ENCODE data around the gene PTGDS.

The PTGDS gene

DNA sequence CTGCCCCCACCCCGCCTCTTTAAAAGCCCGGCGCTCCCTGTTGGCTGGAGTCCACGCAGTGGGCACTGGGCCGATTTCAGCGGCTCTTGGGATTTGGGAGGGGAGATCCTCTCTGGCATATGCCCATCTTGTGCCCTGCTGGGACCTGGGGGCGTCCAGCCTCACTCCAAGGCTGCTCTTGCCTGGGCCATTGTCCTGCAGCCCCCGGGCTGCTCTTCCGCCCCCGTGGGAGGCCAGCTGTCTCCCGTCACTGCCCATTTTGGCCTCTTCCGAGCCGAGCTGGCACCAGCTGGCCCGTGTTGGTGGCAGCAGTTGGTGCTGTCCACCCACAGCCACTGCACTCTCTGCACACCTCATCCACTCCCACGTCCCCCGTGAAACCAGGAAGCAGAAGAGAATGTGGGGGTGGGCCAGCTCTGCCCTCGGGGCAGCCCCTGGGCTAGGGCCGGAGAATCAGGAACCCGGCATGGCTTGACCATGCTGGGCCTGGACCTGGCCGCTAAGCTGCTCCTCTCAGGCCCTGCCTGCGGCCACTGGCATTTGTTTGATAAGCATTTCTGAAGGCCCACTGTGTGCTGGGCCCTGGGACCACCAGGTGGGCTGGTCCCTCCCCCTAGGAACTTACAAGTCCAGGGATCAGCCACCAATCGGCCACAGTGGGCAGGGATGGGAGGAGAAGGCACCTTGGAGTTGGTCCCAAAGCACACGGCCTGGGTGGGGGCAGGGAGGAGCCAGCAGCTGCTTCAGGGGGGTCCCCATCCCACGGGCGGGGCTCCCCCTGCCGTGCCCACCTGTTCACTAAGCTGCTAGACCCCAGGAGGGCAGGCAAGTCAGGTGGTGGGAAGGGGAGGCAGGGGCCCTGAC, 30.0 kb upstream of the PTGDS start:
- no peak for FAIRE-seq
- DNase-seq (ENCODE audit: insufficient read length) = no peak
- TF ChIP-seq TAF1 (IDR thresholded peaks at IDR 0.05; ENCODE audit: borderline replicate concordance, low read depth, low read length) = no peak
- no peak for TF ChIP-seq POLR2AphosphoS5 (IDR thresholded peaks at IDR 0.05; ENCODE audit: low read depth, low read length)
- no peak for TF ChIP-seq POLR2A (IDR thresholded peaks at IDR 0.05; ENCODE audit: low read depth, low read length)

- no peak for TF ChIP-seq TAF1 (IDR thresholded peaks at IDR 0.05; ENCODE audit: borderline replicate concordance, low read depth, low read length)
- no peak for TF ChIP-seq POLR2A (IDR thresholded peaks at IDR 0.05; ENCODE audit: low read depth, low read length)
- no peak for TF ChIP-seq POLR2AphosphoS5 (IDR thresholded peaks at IDR 0.05; ENCODE audit: low read depth, low read length)
- peak; percentile 33 for FAIRE-seq
- DNase-seq (ENCODE audit: insufficient read length) = no peak
Observed at GRCh38 chr9:136947955-136948510, 29.3 kb upstream of the PTGDS start.

GRCh38 chr9:136949239-136949816, 28.0 kb upstream of the PTGDS start:
- no peak for TF ChIP-seq POLR2AphosphoS5 (IDR thresholded peaks at IDR 0.05; ENCODE audit: low read depth, low read length)
- TF ChIP-seq POLR2A (IDR thresholded peaks at IDR 0.05; ENCODE audit: low read depth, low read length) = no peak
- TF ChIP-seq TAF1 (IDR thresholded peaks at IDR 0.05; ENCODE audit: borderline replicate concordance, low read depth, low read length) = no peak
- FAIRE-seq (no peak), DNase-seq (ENCODE audit: insufficient read length) (no peak)

DNA sequence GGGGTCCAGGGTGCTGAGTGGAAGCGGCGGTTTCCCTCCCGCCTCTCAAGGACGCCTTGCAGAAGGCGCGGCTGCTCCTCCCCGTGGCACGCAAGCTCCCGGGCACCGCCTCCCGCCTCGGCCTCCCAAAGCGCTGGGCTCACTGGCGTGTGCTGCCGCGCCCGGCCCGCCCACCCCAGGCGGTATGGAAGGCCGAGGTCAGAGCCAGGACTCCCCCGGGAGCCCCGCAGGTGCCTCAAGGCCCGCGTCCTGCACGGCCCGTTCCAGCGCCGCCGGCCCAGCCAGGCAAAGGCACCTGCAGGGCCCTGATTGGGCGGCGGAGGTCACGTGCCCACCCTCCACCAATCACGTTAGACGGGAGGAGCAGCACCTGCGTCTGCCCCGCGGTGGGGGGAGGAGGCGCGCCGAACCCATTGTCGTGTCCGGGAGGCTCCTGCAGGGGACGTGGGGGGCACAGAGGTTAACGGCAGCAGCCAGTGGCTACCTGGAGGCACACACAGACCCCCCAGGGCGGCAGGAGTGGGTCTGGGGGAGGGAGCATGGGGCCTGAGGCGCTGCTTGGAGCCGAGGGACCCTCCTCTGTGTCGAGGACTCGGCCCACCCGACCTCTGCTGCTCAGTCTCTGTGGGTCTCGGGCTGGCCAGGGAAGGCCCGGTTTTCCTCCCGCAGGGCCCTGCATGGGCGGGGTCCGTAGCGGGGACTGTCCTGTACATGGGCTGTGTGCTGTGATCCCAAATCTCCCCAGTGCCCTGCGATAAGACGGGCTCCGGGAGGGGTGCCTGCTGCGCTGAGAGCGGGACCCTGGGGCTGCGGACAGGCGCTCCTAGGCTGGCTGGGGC, 27.3 kb upstream of the PTGDS start:
- TF ChIP-seq POLR2AphosphoS5 (IDR thresholded peaks at IDR 0.05; ENCODE audit: low read depth, low read length) (0 out of 2 replicates have a peak, but pooled peaks have one; percentile 30), POLR2A (IDR thresholded peaks at IDR 0.05; ENCODE audit: low read depth, low read length) (peak; percentile 77; the same call in 1 of the 2 replicates), TAF1 (IDR thresholded peaks at IDR 0.05; ENCODE audit: borderline replicate concordance, low read depth, low read length) (no peak)
- DNase-seq (ENCODE audit: insufficient read length) = peak; percentile 100
- FAIRE-seq = peak; percentile 100

- no peak for DNase-seq (ENCODE audit: insufficient read length)
- FAIRE-seq = peak; percentile 9
- TF ChIP-seq POLR2A (IDR thresholded peaks at IDR 0.05; ENCODE audit: low read depth, low read length) = no peak
- no peak for TF ChIP-seq POLR2AphosphoS5 (IDR thresholded peaks at IDR 0.05; ENCODE audit: low read depth, low read length)
- TF ChIP-seq TAF1 (IDR thresholded peaks at IDR 0.05; ENCODE audit: borderline replicate concordance, low read depth, low read length) = no peak
Observed at GRCh38 chr9:136950656-136951276, 26.5 kb upstream of the PTGDS start.

DNA sequence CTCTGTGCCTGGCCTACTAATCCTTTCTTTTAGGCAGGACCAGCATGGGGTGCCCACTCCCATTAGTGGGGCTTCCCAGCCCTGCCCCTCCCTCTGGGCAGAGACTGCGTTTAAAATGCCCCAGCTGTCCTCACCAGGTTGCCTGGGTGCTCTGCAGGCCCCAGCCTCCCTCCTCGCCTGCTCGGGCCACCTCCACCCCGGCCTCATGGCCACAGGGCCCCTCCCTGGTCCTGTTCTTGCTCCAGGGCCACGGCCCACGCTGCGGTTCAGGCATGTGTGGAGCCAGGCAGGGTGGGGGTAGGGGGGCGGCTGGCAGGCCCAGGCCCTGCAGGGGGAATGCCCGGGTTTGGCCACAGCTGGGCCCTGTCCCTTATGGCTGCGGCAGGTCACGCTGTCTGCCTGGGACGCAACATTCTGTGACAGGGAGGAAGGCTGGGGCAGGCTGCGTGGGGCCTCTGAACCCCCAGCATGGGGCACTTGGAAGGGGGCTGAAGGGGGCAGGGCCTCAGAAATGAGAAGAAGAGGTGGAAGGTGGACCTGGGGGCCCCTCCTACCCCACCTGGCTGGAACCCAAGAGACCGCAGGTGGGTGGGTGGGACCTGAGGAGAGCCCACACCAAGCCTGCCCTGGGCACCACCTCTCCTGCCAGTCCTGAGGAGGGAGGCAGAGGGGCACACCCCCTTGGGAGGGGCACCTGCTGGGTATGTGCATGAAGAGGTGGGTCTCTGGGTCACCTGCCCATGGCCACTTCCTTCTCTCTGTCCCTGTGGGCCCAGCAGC, 25.6 kb upstream of the PTGDS start, which contains the start of gene LCN12:
Gene LCN12 (plus strand): TSS at position 733 of the 780 bp plus-strand sequence. CDS start 55 bp downstream, outside the sequence.
- TF ChIP-seq TAF1 (IDR thresholded peaks at IDR 0.05; ENCODE audit: borderline replicate concordance, low read depth, low read length) = no peak
- TF ChIP-seq POLR2AphosphoS5 (IDR thresholded peaks at IDR 0.05; ENCODE audit: low read depth, low read length) = no peak
- TF ChIP-seq POLR2A (IDR thresholded peaks at IDR 0.05; ENCODE audit: low read depth, low read length) = no peak
- FAIRE-seq = no peak
- DNase-seq (ENCODE audit: insufficient read length) = no peak

- no peak for FAIRE-seq
- TF ChIP-seq TAF1 (IDR thresholded peaks at IDR 0.05; ENCODE audit: borderline replicate concordance, low read depth, low read length) = no peak
- TF ChIP-seq POLR2A (IDR thresholded peaks at IDR 0.05; ENCODE audit: low read depth, low read length) = no peak
- no peak for TF ChIP-seq POLR2AphosphoS5 (IDR thresholded peaks at IDR 0.05; ENCODE audit: low read depth, low read length)
- DNase-seq (ENCODE audit: insufficient read length) = no peak
Observed at GRCh38 chr9:136952321-136952850, 24.9 kb upstream of the PTGDS start.

GRCh38 chr9:136952876-136953770, 24.2 kb upstream of the PTGDS start:
- DNase-seq (ENCODE audit: insufficient read length) = no peak
- no peak for FAIRE-seq
- TF ChIP-seq POLR2A (IDR thresholded peaks at IDR 0.05; ENCODE audit: low read depth, low read length) (no peak), POLR2AphosphoS5 (IDR thresholded peaks at IDR 0.05; ENCODE audit: low read depth, low read length) (no peak), TAF1 (IDR thresholded peaks at IDR 0.05; ENCODE audit: borderline replicate concordance, low read depth, low read length) (no peak)

DNA sequence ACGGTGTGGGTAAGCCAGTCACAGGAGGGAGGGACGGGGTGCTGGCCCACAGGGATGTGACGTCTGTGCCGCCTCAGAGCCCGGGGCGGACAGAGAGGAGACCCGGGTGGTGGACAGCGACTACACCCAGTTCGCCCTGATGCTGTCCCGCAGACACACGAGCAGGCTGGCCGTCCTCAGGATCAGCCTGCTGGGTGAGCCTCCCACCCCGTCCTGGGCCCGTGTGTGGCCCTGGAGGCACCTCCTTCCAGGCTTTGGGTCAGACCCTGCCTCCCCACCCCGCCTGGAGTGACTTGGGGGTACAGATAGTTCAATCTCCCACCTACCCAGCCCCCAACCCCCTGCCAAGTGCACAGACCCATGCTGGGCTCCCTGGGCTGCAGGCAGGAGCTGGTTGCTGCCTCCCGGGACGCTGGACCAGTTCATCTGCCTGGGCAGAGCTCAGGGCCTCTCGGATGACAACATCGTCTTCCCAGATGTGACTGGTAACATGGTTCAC, 23.5 kb upstream of the PTGDS start:
- FAIRE-seq (no peak), DNase-seq (ENCODE audit: insufficient read length) (no peak)
- TF ChIP-seq TAF1 (IDR thresholded peaks at IDR 0.05; ENCODE audit: borderline replicate concordance, low read depth, low read length) (no peak), POLR2AphosphoS5 (IDR thresholded peaks at IDR 0.05; ENCODE audit: low read depth, low read length) (no peak), POLR2A (IDR thresholded peaks at IDR 0.05; ENCODE audit: low read depth, low read length) (no peak)
